ENCODE measurements around the gene SNX30.

Gene SNX30

DNA sequence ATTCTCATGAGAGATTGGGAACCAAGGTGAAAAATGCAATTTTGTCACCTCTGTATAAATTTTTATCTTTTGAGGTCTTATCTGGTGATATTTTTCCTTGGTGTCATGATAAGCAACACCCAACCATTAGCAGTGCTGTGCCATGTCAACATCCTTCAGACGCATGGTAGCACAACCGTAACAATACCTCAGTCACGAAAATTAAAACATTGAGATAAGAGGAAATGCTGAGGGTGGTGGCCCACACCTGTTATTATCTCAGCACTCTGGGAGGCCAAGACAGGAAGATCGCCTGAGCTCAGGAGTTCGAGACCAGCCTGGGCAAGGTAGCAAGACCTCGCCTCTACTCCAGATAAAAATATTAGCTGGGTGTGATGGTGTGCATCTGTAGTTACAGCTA is 107.4 kb downstream of the SNX30 start:
- no peak for DNase-seq (ENCODE audit: low spot score)

DNA sequence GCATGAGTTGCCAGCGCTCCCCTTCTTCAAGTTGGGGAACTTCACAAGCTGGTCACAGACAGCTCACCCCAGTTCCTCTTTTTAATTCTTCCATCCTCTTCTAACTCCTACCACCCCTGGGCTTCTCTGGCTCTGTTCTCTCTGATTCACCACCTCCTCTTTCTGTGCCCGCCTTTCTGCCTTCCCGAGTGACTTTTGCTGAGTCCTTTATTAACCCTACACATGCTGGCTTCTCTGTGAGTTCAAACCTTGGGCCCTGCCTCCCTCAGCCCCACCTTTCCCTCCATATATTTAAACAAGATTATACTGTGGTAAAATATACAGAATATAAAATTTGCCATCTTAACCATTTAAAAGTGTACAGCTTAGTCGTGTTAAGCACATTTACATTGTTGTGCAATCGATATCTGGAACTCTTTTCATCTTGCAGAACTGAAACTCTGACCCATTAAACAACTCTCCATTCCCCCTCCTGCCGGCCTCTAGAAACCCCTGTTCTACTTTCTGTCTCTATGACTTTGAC is 108.1 kb downstream of the SNX30 start:
- DNase-seq (ENCODE audit: low spot score): peak; percentile 50

GRCh38 chr9:112860451-112860850 is 109.9 kb downstream of the SNX30 start:
- DNase-seq (ENCODE audit: low spot score): no peak

- DNase-seq (ENCODE audit: low spot score): no peak
Observed at GRCh38 chr9:112861155-112861554, 110.6 kb downstream of the SNX30 start.

DNA sequence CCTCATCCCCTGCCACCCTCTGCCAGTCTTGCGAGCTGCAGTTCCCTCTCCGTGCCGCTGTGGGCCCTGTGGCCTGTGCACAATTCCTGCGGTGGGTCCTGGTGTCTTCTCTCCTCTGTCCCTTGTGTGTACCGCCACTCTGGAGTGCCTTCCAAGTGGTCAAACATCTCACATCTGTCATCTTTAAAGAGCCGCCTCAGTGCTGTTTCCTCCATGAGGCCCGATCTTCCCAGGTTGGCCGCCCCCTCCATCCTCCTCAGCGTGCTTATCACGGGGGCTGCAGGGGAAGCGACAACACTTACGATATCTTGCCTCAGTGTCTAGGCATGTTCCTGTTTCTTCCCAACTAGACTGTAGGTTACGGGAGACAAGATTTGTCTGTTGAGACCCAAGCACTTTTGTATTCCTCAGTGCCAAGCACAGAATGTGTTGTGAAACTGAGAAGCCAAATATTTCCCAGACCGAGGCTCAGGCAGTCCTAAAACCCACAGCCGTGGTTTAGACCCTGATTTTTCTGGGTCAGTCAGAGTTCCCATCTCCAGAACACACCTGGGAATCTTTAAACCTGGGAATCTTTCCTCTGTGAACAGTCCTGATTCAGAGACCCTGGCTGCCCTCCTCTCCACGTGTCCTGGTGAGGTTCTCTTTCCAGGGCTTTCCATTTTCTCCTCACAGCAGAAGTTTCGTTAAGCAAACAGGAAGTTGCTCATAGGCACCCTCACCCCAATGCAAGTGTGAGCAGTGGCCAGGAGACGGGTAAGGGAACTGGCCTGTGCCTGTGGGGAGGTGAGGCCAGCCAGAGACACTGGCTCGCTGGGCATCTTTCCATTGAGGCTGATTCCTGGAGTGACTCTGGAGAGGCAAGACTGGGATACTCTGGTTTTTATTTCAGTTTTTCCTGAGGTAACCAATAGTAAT is 111.3 kb downstream of the SNX30 start:
- no peak for DNase-seq (ENCODE audit: low spot score)

GRCh38 chr9:112863214-112863613 is 112.7 kb downstream of the SNX30 start:
- DNase-seq (ENCODE audit: low spot score): peak; percentile 27

DNA sequence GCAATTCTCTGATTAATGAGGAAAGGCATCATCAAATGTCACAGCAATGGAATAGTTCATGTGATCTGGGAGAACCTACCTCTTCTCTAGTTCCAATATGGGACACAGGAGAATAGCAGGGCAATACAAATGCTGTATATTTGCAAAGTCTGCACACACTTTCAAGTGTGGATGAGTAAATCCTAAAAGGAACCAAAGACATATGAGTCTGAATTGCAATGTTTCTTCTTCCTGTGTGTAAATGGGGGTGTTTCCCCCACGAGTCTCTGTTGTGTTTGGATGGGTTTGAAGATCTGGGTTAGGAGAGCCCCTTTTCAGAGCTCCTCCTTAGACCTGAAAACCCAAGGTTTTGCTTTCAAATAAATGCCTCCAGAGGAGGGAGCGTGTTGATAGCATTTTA is 113.2 kb downstream of the SNX30 start:
- no peak for DNase-seq (ENCODE audit: low spot score)

DNA sequence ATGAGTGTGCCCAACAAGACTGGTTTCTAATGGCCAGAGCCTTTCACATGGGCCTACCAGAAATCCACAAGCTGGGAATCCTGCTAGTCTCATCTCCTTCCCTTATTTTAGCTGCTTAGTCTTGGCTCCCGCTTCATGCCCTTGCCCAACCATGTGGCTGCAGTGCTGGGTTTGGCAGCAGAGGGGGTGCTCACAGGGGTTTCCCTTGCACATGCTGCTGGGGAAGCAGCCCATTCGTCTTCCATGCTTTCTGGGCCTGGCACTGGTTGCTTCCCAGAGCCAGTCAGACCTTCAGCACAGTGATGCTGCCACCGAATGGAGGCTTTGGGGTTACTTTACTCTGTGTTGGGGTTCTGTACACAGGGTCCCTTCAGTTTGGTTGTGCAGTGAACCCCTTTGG is 113.8 kb downstream of the SNX30 start:
- DNase-seq (ENCODE audit: low spot score): no peak

GRCh38 chr9:112864982-112865381 is 114.4 kb downstream of the SNX30 start:
- no peak for DNase-seq (ENCODE audit: low spot score)

DNA sequence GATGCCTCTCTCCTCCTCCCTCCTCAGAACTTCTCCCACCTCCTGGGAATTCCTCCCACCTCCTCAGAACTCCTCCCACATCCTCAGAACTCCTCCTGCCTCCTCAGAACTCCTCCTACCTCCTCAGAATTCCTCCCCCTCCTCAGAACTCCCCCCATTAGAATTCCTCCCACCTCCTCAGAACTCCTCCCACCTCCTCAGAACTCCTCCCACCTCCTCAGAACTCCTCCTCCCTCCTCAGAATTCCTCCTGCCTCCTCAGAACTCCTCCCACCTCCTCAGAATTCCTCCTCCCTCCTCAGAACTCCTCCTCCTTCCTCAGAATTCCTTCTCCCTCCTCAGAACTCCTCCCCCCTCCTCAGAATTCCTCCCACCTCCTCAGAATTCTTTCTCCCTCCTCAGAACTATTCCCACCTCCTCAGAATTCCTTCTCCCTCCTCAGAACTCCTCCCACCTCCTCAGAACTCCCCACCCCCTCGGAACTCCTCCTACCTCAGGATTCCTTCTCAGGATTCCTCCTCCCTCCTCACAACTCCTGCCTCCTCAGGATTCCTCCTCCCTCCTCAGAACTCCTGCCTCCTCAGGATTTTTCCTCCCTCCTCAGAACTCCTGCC is 116.2 kb downstream of the SNX30 start:
- peak; percentile 38 for DNase-seq (ENCODE audit: low spot score)

DNA sequence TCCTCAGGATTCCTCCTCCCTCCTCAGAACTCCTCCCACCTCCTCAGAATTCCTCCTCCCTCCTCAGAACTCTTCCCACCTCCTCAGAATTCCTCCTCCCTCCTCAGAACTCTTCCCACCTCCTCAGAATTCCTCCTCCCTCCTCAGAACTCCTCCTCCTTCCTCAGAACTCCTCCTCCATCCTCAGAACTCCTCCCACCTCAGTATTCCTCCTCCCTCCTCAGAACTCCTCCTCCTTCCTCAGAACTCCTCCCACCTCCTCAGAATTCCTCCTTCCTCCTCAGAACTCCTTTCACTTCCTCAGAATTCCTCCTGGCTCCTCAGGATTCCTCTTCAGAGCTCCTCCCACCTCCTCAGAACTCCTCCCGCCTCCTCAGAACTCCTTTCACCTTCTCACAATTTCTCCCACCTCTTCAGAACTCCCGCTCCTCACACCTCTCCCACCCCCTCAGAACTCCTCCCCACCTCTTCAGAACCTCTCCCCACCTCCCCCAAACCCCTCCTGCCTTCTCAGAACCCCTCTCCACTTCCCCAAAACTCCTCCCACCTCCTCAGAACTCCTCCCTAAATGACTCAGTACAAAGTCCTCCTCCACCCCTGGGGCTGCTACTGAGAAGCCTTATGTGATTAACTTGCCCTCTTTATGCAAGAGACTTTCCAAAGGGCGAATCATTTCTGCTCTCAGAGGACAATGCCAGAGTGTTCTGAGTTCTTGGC is 116.9 kb downstream of the SNX30 start:
- DNase-seq (ENCODE audit: low spot score): peak; percentile 88

GRCh38 chr9:112868461-112868860 is 117.9 kb downstream of the SNX30 start:
- no peak for DNase-seq (ENCODE audit: low spot score)

GRCh38 chr9:112869041-112869529 is 118.5 kb downstream of the SNX30 start:
- no peak for DNase-seq (ENCODE audit: low spot score)

DNA sequence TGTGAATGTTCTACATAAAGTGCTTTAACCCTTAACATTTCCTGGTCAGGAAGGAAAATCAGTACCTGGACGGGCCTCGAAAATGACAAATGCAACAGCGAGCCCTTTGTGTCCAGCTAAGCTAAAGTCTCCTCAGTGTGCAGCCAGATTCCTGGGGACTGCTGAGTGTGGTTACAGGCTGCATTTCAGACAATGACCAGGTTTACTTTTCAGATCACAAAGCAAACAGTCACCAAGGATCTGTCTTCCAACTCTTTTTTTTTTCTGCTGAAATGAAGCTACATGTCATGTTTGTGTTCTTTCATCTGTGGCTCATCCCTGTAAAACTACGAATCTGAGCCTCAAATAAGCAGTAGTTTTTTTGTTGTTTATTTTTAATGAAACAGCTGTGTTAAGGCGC is 119.4 kb downstream of the SNX30 start:
- DNase-seq (ENCODE audit: low spot score): no peak

DNA sequence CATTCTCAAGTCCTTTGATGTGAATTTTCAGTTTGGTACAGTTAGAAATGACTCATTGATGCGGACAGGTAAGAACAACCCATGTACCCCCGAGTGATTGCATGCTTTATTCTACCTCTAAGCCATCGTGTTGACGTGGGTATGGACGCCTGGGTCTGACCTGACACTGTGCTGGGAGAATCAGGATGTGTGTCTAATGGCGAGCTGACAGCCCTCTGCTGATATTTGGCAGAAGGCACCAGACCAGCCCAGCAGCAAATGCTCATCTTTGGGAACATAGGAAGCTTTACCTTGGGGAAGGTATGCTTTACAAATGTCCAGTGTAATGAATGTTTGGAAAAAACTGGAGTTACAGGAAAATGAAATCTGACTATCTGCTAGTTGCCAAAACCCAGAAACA is 120.0 kb downstream of the SNX30 start:
- DNase-seq (ENCODE audit: low spot score): no peak

GRCh38 chr9:112872019-112872418 is 121.5 kb downstream of the SNX30 start:
- DNase-seq (ENCODE audit: low spot score): no peak

- DNase-seq (ENCODE audit: low spot score): peak; percentile 41
Observed at GRCh38 chr9:112873773-112874405, 123.3 kb downstream of the SNX30 start.

DNA sequence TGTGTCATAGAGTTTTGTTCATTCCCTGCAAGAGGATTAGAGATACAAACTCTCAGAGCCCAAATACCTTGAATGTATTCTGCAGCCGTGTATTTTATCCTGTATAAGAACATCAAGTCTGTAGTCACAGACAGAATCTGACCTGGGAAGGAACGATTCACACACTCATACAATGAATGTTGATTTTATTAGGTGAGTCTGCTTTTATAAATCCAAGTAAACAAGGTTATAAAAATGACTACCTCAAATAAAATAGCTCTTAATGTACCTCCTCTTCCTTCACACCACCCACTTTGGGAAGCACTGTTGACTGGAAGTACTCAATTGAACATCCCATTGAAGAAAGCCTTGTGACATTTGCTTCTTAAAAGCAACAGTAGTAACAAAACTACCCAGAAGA is 128.2 kb downstream of the SNX30 start:
- no peak for DNase-seq (ENCODE audit: low spot score)

GRCh38 chr9:112880650-112881049 is 130.1 kb downstream of the SNX30 start:
- no peak for DNase-seq (ENCODE audit: low spot score)

- DNase-seq (ENCODE audit: low spot score): peak; percentile 71
Observed at GRCh38 chr9:112881331-112881730, 130.8 kb downstream of the SNX30 start.

- peak; percentile 59 for DNase-seq (ENCODE audit: low spot score)
Observed at GRCh38 chr9:112884101-112884500, 133.5 kb downstream of the SNX30 start.

DNA sequence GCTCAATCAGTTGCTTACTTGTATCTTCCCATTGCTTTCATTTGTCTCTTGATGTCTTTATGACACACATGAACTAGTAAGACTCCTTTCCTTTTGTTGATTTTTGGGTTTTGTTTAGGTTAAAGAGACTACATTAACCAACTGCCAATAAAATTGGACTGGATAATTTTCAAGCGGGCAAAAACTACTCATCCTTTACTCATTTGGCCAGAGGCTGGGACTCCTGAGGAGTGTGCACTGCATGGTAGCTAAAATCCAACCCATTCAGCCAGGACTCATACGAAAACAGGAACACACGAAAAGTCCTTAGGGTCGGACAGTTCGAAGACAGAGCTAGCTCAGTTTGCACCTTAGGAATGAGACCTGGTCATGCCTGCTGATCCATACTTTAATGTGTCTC is 134.2 kb downstream of the SNX30 start:
- no peak for DNase-seq (ENCODE audit: low spot score)

Measured in AG20443 (cell line).